GM10248 (cell line): Measurements from ENCODE around the gene PAX7.

Source experiments
- CTCF ChIA-PET: fragments of 300-600 bp; sonication (Branson Sonifier 250); formaldehyde crosslinking; extraction: SDS; loops from one replicate; lab custom pipeline; 2021; ENCODE audit warnings: antibody characterized with exemption; lab: Yijun Ruan, JAX
- POLR2A ChIA-PET: fragments of 350-650 bp; sonication (Branson Sonifier 250); formaldehyde crosslinking; extraction: SDS; loops from one replicate; lab custom pipeline; 2020; ENCODE audit warnings: antibody characterized with exemption; lab: Yijun Ruan, JAX
- DNase-seq: peaks from one replicate; pipeline ENCODE4 v3.0.0; 2012; ENCODE audit errors: extremely low spot score
- TF ChIP-seq, protein P1 (sequence below): IDR thresholded peaks from 2 replicates; pipeline ENCODE4 v1.5.1; 2012; ENCODE audit warnings: mild to moderate bottlenecking, low read depth; ENCODE audit errors: extremely low read depth, missing control alignments, control extremely low read depth

The PAX7 gene

DNA sequence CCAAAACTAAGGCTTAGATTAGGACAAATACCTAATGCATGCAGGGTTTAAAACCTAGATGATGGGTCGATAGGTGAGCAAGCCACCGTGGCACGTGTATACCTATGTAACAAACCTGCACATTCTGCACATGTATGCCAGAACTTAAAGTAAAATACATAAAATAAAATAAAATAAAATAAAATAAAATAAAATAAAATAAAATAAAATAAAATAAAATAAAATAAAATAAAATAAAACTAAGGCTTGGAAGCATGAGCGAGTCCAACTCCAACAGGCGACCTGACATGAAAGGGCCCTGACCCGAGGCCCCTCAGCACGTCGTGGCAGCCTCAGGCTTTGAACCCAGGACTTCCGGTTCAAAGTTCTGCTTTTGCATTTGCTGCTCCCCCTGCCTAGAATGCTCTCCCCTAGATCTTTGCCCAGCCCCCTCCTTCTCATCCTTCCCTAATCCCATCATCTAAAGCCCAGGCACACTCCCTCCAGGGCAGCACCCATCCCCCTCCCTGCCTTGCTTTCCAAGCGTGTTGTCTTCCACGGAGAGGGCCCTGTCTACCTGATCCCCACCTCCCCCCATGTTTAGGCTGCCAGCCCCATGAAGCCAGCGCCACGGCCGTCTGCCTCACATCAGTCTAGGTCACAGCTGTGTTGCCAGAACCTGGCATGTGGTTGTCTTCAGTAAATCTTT lies 164.5 kb downstream of the PAX7 start:
- CTCF ChIA-PET: interaction anchor here (1.3 kb wide), 1 partner anchor 26 kb away, joined by 4 read pairs; no protein-coding TSS in a partner anchor
- DNase-seq: no peak
- TF ChIP-seq, protein P1, sequence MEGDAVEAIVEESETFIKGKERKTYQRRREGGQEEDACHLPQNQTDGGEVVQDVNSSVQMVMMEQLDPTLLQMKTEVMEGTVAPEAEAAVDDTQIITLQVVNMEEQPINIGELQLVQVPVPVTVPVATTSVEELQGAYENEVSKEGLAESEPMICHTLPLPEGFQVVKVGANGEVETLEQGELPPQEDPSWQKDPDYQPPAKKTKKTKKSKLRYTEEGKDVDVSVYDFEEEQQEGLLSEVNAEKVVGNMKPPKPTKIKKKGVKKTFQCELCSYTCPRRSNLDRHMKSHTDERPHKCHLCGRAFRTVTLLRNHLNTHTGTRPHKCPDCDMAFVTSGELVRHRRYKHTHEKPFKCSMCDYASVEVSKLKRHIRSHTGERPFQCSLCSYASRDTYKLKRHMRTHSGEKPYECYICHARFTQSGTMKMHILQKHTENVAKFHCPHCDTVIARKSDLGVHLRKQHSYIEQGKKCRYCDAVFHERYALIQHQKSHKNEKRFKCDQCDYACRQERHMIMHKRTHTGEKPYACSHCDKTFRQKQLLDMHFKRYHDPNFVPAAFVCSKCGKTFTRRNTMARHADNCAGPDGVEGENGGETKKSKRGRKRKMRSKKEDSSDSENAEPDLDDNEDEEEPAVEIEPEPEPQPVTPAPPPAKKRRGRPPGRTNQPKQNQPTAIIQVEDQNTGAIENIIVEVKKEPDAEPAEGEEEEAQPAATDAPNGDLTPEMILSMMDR: no peak
- POLR2A ChIA-PET: no interaction called here

DNA sequence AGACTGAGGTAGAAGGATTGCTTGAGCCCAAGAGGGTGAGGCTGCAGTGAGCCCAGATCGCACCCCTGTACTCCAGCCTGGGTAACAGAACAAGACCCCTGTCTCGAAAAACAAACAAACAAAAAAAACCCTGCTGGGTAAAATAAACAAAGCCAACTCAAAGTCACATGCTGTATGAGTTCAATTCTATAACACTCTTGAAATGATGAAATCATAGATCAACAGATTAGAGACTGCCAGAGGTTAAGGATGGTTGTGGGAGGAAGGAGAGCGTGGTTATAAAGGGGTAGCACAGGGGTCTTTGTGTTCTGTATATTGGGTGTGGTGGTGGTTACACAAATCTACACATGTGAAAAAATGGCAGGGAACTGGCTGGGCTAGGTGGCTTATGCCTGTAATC lies 166.3 kb downstream of the PAX7 start:
- CTCF ChIA-PET: interaction anchor here (1.1 kb wide), 1 partner anchor 221 kb away, joined by 3 read pairs; no protein-coding TSS in a partner anchor

More for the DNA sequence above, 166.3 kb downstream of the PAX7 start:
- TF ChIP-seq, protein P1: no peak
- POLR2A ChIA-PET: no interaction called here
- no peak for DNase-seq
